Bronchial epithelial cell (primary cell): Measurements from ENCODE around the gene NELL1. TPM values are rescaled to one million over a fixed set of nuclear protein-coding genes. Genes with fewer than 3 reads are reported as not detected.

Experiments used
- DNase-seq: peaks from one replicate; pipeline ENCODE4 v3.0.0-alpha.2; 2010; ENCODE audit warnings: low read depth
- FAIRE-seq: peaks from 2 replicates; lab custom pipeline; 2011; peaks lifted over from hg19 to GRCh38; lab: Jason Lieb, UNC
- H3K27me3 ChIP-seq: 2 replicates; pipeline ENCODE4 v1.5.1; 2011; ENCODE audit warnings: low read length; ENCODE audit not compliant: control insufficient read depth, insufficient read depth
- H3K36me3 ChIP-seq: 2 replicates; pipeline ENCODE4 v1.5.1; 2011; ENCODE audit warnings: low read length; ENCODE audit not compliant: control insufficient read depth, insufficient read depth
- H3K4me3 ChIP-seq: 2 replicates; pipeline ENCODE4 v1.5.1; 2011; ENCODE audit warnings: mild to moderate bottlenecking, low read depth, low read length, control low read depth
- total RNA-seq: library from RNA; depleted of rRNA; stranded (reverse); fragments of >200 nt; gene quantifications from 2 replicates; pipeline ENCODE4 v1.2.1, GENCODE V29; 2014
- TF ChIP-seq, protein P1 (sequence below): IDR thresholded peaks from 2 replicates; pipeline ENCODE4 v1.5.1; 2011; ENCODE audit warnings: mild to moderate bottlenecking, moderate library complexity, low read length, control low read depth, inconsistent platforms; ENCODE audit not compliant: insufficient read depth, severe bottlenecking

The NELL1 gene
- total RNA-seq, 1 donor from 2014 or later, result not detected

DNA sequence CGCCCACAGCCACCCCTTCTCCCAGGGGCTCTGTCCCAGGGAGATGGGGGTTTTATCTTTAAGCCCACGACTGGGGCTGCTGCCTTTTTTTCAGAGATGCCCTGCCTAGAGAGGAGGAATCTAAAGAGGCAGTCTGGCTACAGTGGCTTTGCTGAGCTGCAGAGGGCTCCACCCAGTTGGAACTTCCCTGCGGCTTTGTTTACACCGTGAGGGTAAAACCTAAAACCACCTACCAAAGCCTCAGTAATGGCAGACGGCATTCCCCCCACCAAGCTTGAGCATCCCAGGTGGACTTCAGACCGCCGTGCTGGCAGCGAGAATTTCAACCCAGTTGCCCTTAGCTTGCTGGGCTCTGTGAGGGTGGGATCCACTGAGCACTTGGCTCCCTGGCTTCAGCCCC, 535.8 kb downstream of the NELL1 start:
- TF ChIP-seq, protein P1, sequence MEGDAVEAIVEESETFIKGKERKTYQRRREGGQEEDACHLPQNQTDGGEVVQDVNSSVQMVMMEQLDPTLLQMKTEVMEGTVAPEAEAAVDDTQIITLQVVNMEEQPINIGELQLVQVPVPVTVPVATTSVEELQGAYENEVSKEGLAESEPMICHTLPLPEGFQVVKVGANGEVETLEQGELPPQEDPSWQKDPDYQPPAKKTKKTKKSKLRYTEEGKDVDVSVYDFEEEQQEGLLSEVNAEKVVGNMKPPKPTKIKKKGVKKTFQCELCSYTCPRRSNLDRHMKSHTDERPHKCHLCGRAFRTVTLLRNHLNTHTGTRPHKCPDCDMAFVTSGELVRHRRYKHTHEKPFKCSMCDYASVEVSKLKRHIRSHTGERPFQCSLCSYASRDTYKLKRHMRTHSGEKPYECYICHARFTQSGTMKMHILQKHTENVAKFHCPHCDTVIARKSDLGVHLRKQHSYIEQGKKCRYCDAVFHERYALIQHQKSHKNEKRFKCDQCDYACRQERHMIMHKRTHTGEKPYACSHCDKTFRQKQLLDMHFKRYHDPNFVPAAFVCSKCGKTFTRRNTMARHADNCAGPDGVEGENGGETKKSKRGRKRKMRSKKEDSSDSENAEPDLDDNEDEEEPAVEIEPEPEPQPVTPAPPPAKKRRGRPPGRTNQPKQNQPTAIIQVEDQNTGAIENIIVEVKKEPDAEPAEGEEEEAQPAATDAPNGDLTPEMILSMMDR, result no peak
- FAIRE-seq (no peak), DNase-seq (no peak)
- H3K36me3 ChIP-seq, result no peaks in the 10 kb centered on the region
- no peak overlapping the region for H3K4me3 ChIP-seq
- no peaks in the 10 kb centered on the region for H3K27me3 ChIP-seq

DNA sequence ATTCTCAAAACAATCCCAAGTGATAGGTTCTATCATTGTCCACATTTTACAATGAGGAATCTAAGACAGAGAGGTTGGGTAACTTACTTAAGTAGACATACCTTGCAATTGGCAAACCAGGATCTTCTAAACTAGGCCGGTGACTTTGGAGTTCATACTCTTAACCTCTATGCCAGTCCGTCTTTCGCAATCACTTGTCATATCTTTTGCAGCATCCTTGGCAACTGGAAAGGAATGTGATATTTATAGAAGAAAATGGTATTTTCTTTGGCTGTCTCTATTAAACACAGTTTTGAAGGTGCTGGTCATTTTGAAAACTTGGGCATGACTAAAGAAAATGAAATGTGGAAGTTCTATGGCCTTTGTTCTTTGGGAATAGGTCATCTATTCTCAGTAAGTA, 556.5 kb downstream of the NELL1 start:
- Histone ChIP-seq H3K36me3 (no peaks in the 10 kb centered on the region), H3K27me3 (no peaks in the 10 kb centered on the region), H3K4me3 (no peak overlapping the region)
- TF ChIP-seq, protein P1, result no peak
- no peak for FAIRE-seq
- DNase-seq, result no peak

DNA sequence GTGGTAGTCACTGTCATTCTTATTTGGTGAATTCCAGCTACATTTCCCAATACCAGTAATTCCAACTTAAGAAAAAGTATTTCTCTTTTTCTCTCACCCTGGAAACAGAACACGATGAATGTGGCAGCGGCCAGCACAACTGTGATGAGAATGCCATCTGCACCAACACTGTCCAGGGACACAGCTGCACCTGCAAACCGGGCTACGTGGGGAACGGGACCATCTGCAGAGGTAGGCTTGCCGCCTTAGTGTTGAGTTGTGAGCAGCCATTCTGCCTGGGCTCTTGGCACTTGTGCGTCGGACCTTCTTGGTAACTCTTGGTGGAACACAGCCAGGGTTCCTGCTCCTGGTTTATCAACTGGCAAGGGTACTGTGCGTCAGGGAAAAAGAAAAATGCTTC, 559.8 kb downstream of the NELL1 start:
- FAIRE-seq, result no peak
- DNase-seq, result no peak
- TF ChIP-seq, protein P1, result no peak
- Histone ChIP-seq H3K27me3 (no peaks in the 10 kb centered on the region), H3K36me3 (no peaks in the 10 kb centered on the region), H3K4me3 (no peak overlapping the region)

DNA sequence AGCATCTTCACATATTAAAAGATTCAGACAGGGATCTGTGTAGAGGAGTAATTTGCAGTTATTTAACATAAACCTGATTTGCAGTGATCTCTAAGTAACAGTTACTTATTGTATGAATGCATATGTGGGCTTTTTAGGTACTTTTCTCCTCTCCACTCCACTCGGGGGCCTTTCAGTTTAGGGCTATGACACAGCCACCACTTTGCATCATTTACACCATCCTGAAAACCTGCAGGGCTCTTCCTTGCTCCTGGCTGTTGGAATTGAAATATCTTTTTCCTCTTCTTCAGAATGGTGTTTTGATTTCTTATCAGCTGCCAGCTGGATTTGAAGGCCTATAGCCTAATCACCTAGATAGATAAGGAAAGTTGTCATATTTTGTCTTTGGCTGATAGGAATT, 580.8 kb downstream of the NELL1 start:
- no peak overlapping the region for H3K4me3 ChIP-seq
- TF ChIP-seq, protein P1, result no peak
- H3K36me3 ChIP-seq, result no peaks in the 10 kb centered on the region
- no peak for DNase-seq
- FAIRE-seq, result no peak
- H3K27me3 ChIP-seq, result no peaks in the 10 kb centered on the region

DNA sequence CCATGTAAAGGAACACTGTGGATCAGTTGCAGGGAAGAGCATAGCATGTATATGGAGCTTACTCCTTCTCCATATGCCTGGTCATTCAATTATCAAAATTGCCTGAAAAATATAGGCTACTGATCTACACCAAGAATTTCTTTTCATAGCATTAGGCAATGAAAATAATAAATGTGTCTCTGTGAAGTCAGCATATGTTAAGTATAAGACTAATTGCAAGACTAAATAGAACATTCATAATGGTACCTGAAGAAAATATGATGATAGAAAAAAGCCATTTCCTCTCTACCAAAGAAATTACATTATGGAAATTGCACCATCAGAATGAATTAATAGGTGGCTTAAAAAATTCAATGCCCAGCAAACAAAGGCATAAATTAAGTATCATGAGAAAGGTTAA, 584.7 kb downstream of the NELL1 start:
- FAIRE-seq, result no peak
- no peak for DNase-seq
- Histone ChIP-seq H3K36me3 (no peaks in the 10 kb centered on the region), H3K4me3 (no peak overlapping the region), H3K27me3 (no peaks in the 10 kb centered on the region)
- TF ChIP-seq, protein P1, result no peak

DNA sequence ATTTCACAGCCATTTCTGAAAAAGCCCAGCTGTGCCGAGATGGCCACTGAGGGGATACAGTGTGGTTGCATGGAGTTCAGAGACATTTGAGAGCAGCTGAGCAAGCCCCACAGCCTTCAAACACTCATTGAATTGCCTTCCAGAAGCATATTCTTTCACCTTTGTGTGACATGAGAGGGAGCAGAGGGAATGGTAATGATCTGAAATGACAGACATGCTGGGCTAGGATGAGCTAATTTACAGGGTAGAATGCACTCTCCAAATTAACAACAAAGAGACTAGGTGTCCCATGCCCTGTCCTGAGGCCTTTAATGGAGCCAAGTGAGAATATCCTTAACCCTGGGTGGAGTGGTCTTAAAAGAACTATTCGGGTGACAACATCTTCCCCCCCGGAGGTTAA, 585.4 kb downstream of the NELL1 start:
- no peaks in the 10 kb centered on the region for H3K36me3 ChIP-seq
- TF ChIP-seq, protein P1, result no peak
- DNase-seq, result no peak
- H3K4me3 ChIP-seq, result no peak overlapping the region
- H3K27me3 ChIP-seq, result no peaks in the 10 kb centered on the region
- FAIRE-seq, result no peak
